Skeletal muscle satellite cell (primary cell): ENCODE measurements around the gene HTT.

ENCODE experiments used
- H3K27me3 ChIP-seq: 2 replicates; pipeline ENCODE4 v1.7.0; 2013; ENCODE audit warnings: low read length; ENCODE audit not compliant: control insufficient read depth, insufficient read depth
- H3K36me3 ChIP-seq: 2 replicates; pipeline ENCODE4 v1.7.0; 2013; ENCODE audit warnings: mild to moderate bottlenecking, control low read depth, low read length; ENCODE audit not compliant: insufficient read depth
- H3K4me1 ChIP-seq: 2 replicates; pipeline ENCODE4 v1.7.0; 2013; ENCODE audit warnings: low read length; ENCODE audit not compliant: control insufficient read depth, insufficient read depth
- H3K4me2 ChIP-seq: 2 replicates; pipeline ENCODE4 v1.7.0; 2013; ENCODE audit warnings: mild to moderate bottlenecking, low read length
- H3K4me3 ChIP-seq: 2 replicates; pipeline ENCODE4 v1.7.0; 2013; ENCODE audit warnings: low read length
- H3K9ac ChIP-seq: 2 replicates; pipeline ENCODE4 v1.7.0; 2013; ENCODE audit warnings: mild to moderate bottlenecking, low read depth, low read length, moderate library complexity
- H3K9me3 ChIP-seq: replicated peaks from 2 replicates; pipeline ENCODE4 v1.7.0; 2013; ENCODE audit warnings: mild to moderate bottlenecking, control low read depth, low read length

HTT gene

GRCh38 chr4:3234171-3235029 lies 159.9 kb downstream of the HTT start:
- Histone ChIP-seq H3K9ac (no peak overlapping the region), H3K36me3 (peaks cover 65% of the 10 kb centered on the region)

GRCh38 chr4:3235030-3235345 lies 160.5 kb downstream of the HTT start:
- H3K36me3 ChIP-seq: peaks cover 65% of the 10 kb centered on the region
- no peaks in the 10 kb centered on the region for H3K9me3 ChIP-seq
- H3K4me3 ChIP-seq: no peak overlapping the region
- no peak overlapping the region for H3K4me2 ChIP-seq
- H3K27me3 ChIP-seq: no peaks in the 10 kb centered on the region
- peaks cover 4% of the 10 kb centered on the region for H3K4me1 ChIP-seq
- H3K9ac ChIP-seq: no peak overlapping the region

More at GRCh38 chr4:3234171-3235029, 159.9 kb downstream of the HTT start:
- Histone ChIP-seq H3K9me3 (no peaks in the 10 kb centered on the region), H3K4me2 (no peak overlapping the region), H3K27me3 (no peaks in the 10 kb centered on the region), H3K4me3 (no peak overlapping the region), H3K4me1 (peaks cover 4% of the 10 kb centered on the region)

- H3K9ac ChIP-seq: no peak overlapping the region
- peaks cover 65% of the 10 kb centered on the region for H3K36me3 ChIP-seq
- no peak overlapping the region for H3K4me3 ChIP-seq
- no peak overlapping the region for H3K4me2 ChIP-seq
- H3K9me3 ChIP-seq: no peaks in the 10 kb centered on the region
- no peaks in the 10 kb centered on the region for H3K27me3 ChIP-seq
- H3K4me1 ChIP-seq: peaks cover 4% of the 10 kb centered on the region
These were observed 161.1 kb downstream of the HTT start for GRCh38 chr4:3235581-3235980.

GRCh38 chr4:3236326-3236878 lies 161.9 kb downstream of the HTT start:
- Histone ChIP-seq H3K4me2 (no peak overlapping the region), H3K4me1 (peaks cover 1% of the 10 kb centered on the region), H3K27me3 (no peaks in the 10 kb centered on the region), H3K9ac (no peak overlapping the region), H3K4me3 (no peak overlapping the region), H3K9me3 (no peaks in the 10 kb centered on the region), H3K36me3 (peaks cover 62% of the 10 kb centered on the region)

DNA sequence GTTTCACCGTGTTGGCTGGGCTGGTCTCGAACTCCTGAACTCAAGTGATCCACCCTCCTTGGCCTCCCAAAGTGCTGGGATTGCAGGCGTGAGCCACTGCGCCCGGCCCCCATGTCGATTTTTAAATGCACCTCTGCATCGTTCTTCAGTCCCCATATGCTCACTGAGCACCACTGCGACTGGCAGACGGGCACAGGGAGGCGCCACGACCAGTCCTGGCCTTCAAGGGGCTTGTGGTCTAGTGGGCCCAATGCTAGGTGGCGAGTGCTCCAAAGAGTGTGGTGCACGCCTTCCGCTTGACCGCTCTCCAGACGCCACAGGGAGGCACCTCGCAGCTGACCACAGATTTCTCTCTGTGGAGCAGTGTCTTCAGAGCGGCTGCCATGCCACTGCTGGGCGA lies 162.8 kb downstream of the HTT start:
- Histone ChIP-seq H3K9ac (no peak overlapping the region), H3K36me3 (peaks cover 53% of the 10 kb centered on the region), H3K4me2 (no peak overlapping the region), H3K4me1 (no peaks in the 10 kb centered on the region), H3K27me3 (no peaks in the 10 kb centered on the region), H3K4me3 (no peak overlapping the region), H3K9me3 (no peaks in the 10 kb centered on the region)

DNA sequence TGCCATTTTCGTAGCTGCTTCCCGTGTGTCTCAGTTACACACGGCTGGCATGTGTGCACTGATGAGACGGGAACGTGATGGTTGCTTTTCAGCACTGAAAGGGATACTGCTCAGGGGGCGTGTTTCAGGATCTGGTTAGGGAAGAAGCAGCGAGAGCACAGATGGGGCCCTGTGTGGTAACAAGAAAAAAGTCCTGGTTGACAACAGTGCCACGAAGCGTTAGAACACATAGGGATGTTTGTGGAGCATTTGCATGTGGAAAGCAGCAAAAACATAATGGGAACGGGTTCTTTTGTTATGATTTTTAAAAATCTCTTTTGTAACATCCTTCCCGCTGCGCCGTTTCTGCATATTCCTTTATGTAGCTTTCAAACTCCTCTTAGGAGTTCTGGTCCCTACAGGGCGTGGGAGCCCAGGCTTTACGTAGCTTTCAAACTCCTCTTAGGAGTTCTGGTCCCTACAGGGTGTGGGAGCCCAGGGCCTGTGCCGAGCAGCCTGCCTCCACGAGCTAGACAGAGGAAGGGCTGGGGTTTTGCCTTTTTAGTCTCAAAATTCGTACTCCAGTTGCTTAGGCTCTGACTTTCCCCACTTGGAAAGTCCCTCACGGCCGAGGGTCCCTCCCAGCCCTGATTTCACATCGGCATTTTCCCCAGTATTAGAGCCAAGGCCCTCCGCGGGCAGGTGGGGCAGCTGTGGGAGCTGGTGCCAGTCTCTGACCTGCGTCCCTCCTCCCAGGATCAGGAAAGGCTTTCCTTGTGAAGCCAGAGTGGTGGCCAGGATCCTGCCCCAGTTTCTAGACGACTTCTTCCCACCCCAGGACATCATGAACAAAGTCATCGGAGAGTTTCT lies 163.5 kb downstream of the HTT start:
- Histone ChIP-seq H3K36me3 (peaks cover 47% of the 10 kb centered on the region), H3K9ac (no peak overlapping the region), H3K4me1 (no peaks in the 10 kb centered on the region), H3K9me3 (no peaks in the 10 kb centered on the region), H3K4me3 (no peak overlapping the region), H3K4me2 (no peak overlapping the region), H3K27me3 (no peaks in the 10 kb centered on the region)

DNA sequence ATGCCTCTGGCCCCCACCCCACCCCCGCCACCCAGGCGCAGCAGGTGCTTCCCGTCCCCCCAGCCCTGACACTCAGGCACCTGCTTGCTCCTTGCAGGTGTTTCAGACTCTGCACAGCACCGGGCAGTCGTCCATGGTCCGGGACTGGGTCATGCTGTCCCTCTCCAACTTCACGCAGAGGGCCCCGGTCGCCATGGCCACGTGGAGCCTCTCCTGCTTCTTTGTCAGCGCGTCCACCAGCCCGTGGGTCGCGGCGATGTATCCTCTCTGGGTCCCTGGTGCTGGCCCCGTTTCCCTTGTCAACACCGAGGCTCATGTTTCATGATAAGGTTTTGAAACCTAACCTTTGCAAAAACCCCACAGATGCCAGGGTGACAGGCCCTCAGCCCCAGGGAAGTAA lies 164.2 kb downstream of the HTT start:
- H3K4me1 ChIP-seq: no peaks in the 10 kb centered on the region
- H3K9ac ChIP-seq: no peak overlapping the region
- no peaks in the 10 kb centered on the region for H3K27me3 ChIP-seq
- H3K4me3 ChIP-seq: no peak overlapping the region
- no peaks in the 10 kb centered on the region for H3K9me3 ChIP-seq
- no peak overlapping the region for H3K4me2 ChIP-seq
- peaks cover 40% of the 10 kb centered on the region for H3K36me3 ChIP-seq

- Histone ChIP-seq H3K4me3 (no peak overlapping the region), H3K9ac (no peak overlapping the region), H3K27me3 (no peaks in the 10 kb centered on the region), H3K4me2 (no peak overlapping the region), H3K9me3 (no peaks in the 10 kb centered on the region), H3K36me3 (peaks cover 36% of the 10 kb centered on the region), H3K4me1 (no peaks in the 10 kb centered on the region)
These were observed 164.8 kb downstream of the HTT start for GRCh38 chr4:3239303-3239702.

DNA sequence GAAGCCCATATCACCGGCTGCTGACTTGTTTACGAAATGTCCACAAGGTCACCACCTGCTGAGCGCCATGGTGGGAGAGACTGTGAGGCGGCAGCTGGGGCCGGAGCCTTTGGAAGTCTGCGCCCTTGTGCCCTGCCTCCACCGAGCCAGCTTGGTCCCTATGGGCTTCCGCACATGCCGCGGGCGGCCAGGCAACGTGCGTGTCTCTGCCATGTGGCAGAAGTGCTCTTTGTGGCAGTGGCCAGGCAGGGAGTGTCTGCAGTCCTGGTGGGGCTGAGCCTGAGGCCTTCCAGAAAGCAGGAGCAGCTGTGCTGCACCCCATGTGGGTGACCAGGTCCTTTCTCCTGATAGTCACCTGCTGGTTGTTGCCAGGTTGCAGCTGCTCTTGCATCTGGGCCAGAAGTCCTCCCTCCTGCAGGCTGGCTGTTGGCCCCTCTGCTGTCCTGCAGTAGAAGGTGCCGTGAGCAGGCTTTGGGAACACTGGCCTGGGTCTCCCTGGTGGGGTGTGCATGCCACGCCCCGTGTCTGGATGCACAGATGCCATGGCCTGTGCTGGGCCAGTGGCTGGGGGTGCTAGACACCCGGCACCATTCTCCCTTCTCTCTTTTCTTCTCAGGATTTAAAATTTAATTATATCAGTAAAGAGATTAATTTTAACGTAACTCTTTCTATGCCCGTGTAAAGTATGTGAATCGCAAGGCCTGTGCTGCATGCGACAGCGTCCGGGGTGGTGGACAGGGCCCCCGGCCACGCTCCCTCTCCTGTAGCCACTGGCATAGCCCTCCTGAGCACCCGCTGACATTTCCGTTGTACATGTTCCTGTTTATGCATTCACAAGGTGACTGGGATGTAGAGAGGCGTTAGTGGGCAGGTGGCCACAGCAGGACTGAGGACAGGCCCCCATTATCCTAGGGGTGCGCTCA lies 165.8 kb downstream of the HTT start:
- no peak overlapping the region for H3K4me2 ChIP-seq
- no peak overlapping the region for H3K4me3 ChIP-seq
- no peak overlapping the region for H3K9ac ChIP-seq
- H3K36me3 ChIP-seq: peaks cover 35% of the 10 kb centered on the region
- no peaks in the 10 kb centered on the region for H3K4me1 ChIP-seq
- H3K27me3 ChIP-seq: no peaks in the 10 kb centered on the region
- H3K9me3 ChIP-seq: no peaks in the 10 kb centered on the region

DNA sequence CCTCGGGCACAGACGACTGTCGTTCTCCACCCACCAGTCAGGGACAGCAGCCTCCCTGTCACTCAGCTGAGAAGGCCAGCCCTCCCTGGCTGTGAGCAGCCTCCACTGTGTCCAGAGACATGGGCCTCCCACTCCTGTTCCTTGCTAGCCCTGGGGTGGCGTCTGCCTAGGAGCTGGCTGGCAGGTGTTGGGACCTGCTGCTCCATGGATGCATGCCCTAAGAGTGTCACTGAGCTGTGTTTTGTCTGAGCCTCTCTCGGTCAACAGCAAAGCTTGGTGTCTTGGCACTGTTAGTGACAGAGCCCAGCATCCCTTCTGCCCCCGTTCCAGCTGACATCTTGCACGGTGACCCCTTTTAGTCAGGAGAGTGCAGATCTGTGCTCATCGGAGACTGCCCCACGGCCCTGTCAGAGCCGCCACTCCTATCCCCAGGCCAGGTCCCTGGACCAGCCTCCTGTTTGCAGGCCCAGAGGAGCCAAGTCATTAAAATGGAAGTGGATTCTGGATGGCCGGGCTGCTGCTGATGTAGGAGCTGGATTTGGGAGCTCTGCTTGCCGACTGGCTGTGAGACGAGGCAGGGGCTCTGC lies 166.5 kb downstream of the HTT start:
- no peak overlapping the region for H3K9ac ChIP-seq
- H3K4me1 ChIP-seq: no peaks in the 10 kb centered on the region
- H3K9me3 ChIP-seq: no peaks in the 10 kb centered on the region
- H3K4me3 ChIP-seq: no peak overlapping the region
- no peaks in the 10 kb centered on the region for H3K27me3 ChIP-seq
- no peak overlapping the region for H3K4me2 ChIP-seq
- H3K36me3 ChIP-seq: peaks cover 28% of the 10 kb centered on the region
